ENCODE results near the gene DHCR7. TPM values are rescaled to one million over a fixed set of nuclear protein-coding genes. Genes with fewer than 3 reads are reported as not detected.

The DHCR7 gene
- total RNA-seq, 1 experiment from 2014 or later: 72.6 TPM

- POLR2A ChIA-PET: no interaction called here
- no peak for TF ChIP-seq CTCF (IDR thresholded peaks at IDR 0.05; ENCODE audit: unreplicated experiment)
- CTCF ChIA-PET: interaction anchor here (0.6 kb wide), 1 partner anchor 1094 kb away, joined by 3 read pairs; no protein-coding TSS in a partner anchor
- no peak overlapping the region for H3K4me3 Mint-ChIP-seq (ENCODE audit: unreplicated experiment)
- H3K9me3 Mint-ChIP-seq (ENCODE audit: unreplicated experiment): peaks cover 3% of the 10 kb centered on the region
- H3K4me1 Mint-ChIP-seq (ENCODE audit: insufficient read depth, unreplicated experiment): no peaks in the 10 kb centered on the region
- intact Hi-C loops (cut with micrococcal nuclease): no loop called here
- BruUV-seq (replicated peaks): no TSS peak
- H3K36me3 Mint-ChIP-seq (ENCODE audit: insufficient read depth, unreplicated experiment): no peaks in the 10 kb centered on the region
- no peak for DNase-seq (ENCODE audit: unreplicated experiment)
- no peak overlapping the region for H3K27ac Mint-ChIP-seq (ENCODE audit: low read depth, unreplicated experiment)
- H3K27me3 Mint-ChIP-seq (ENCODE audit: insufficient read depth, unreplicated experiment): peaks cover 58% of the 10 kb centered on the region
Measured at GRCh38 chr11:71387200-71387599, 61.0 kb downstream of the DHCR7 start.

DNA sequence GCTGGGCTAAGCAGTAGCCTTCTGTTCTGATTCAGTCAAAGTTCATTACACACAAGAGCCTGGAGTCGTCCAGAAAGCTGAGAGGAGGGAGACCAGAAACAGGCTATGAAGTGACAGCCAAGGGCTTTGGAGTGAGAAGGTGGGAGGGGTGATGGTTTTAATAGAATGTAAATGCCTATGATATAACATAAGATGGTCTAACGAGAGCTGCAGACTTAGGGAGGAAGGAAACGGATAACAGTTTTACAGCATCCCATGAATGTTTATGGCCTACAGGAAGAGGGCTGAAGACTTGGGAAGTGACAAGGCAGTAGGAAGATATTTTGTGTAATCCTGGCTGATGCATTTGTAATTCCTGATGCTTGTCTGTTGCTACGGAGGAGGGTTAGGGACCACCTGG is 62.0 kb downstream of the DHCR7 start:
- no peak overlapping the region for H3K27ac Mint-ChIP-seq (ENCODE audit: low read depth, unreplicated experiment)
- peaks cover 49% of the 10 kb centered on the region for H3K27me3 Mint-ChIP-seq (ENCODE audit: insufficient read depth, unreplicated experiment)
- CTCF ChIA-PET: interaction anchor here (0.6 kb wide), 1 partner anchor 509 kb away, joined by 3 read pairs; no protein-coding TSS in a partner anchor
- BruUV-seq (replicated peaks): no TSS peak
- peaks cover 12% of the 10 kb centered on the region for H3K9me3 Mint-ChIP-seq (ENCODE audit: unreplicated experiment)
- intact Hi-C loops (cut with micrococcal nuclease): no loop called here
- H3K4me3 Mint-ChIP-seq (ENCODE audit: unreplicated experiment): no peak overlapping the region
- no peaks in the 10 kb centered on the region for H3K36me3 Mint-ChIP-seq (ENCODE audit: insufficient read depth, unreplicated experiment)
- no peaks in the 10 kb centered on the region for H3K4me1 Mint-ChIP-seq (ENCODE audit: insufficient read depth, unreplicated experiment)
- POLR2A ChIA-PET: interaction anchor here (1.1 kb wide), 1 partner anchor 11 kb away, joined by 3 read pairs; no protein-coding TSS in a partner anchor
- no peak for DNase-seq (ENCODE audit: unreplicated experiment)
- TF ChIP-seq CTCF (IDR thresholded peaks at IDR 0.05; ENCODE audit: unreplicated experiment): no peak

GRCh38 chr11:71385091-71385490 is 63.1 kb downstream of the DHCR7 start:
- no peak for TF ChIP-seq CTCF (IDR thresholded peaks at IDR 0.05; ENCODE audit: unreplicated experiment)
- Mint-ChIP-seq H3K27me3 (ENCODE audit: insufficient read depth, unreplicated experiment) (peaks cover 38% of the 10 kb centered on the region), H3K36me3 (ENCODE audit: insufficient read depth, unreplicated experiment) (no peaks in the 10 kb centered on the region), H3K4me1 (ENCODE audit: insufficient read depth, unreplicated experiment) (no peaks in the 10 kb centered on the region), H3K9me3 (ENCODE audit: unreplicated experiment) (peaks cover 12% of the 10 kb centered on the region), H3K27ac (ENCODE audit: low read depth, unreplicated experiment) (no peak overlapping the region), H3K4me3 (ENCODE audit: unreplicated experiment) (no peak overlapping the region)
- BruUV-seq (replicated peaks): no TSS peak
- ChIA-PET CTCF (interaction anchor here (0.6 kb wide), 1 partner anchor 10 kb away, joined by 3 read pairs; no protein-coding TSS in a partner anchor), POLR2A (interaction anchor here (1.1 kb wide), 1 partner anchor 12 kb away, joined by 3 read pairs; no protein-coding TSS in a partner anchor)
- intact Hi-C loops (cut with micrococcal nuclease): no loop called here
- no peak for DNase-seq (ENCODE audit: unreplicated experiment)

GRCh38 chr11:71384561-71384960 is 63.6 kb downstream of the DHCR7 start:
- no peak for TF ChIP-seq CTCF (IDR thresholded peaks at IDR 0.05; ENCODE audit: unreplicated experiment)
- Mint-ChIP-seq H3K27ac (ENCODE audit: low read depth, unreplicated experiment) (no peak overlapping the region), H3K4me3 (ENCODE audit: unreplicated experiment) (no peak overlapping the region), H3K36me3 (ENCODE audit: insufficient read depth, unreplicated experiment) (no peaks in the 10 kb centered on the region), H3K9me3 (ENCODE audit: unreplicated experiment) (peaks cover 12% of the 10 kb centered on the region), H3K4me1 (ENCODE audit: insufficient read depth, unreplicated experiment) (no peaks in the 10 kb centered on the region), H3K27me3 (ENCODE audit: insufficient read depth, unreplicated experiment) (peaks cover 33% of the 10 kb centered on the region)
- BruUV-seq (replicated peaks): no TSS peak
- ChIA-PET CTCF (no interaction called here), POLR2A (no interaction called here)
- DNase-seq (ENCODE audit: unreplicated experiment): no peak
- intact Hi-C loops (cut with micrococcal nuclease): no loop called here

Small RNAs within 50 kb of the gene (microRNA-seq; reads per million reads assigned to microRNA genes)
- not detected for gene MIR6754

Other genes with a start within 250 kb of the DHCR7 start
- gene SHANK2, start 195.8 kb downstream of the DHCR7 start, total RNA-seq (2022): 0.52 and 0.86 TPM in 2 replicates
- gene NADSYN1, start 4.8 kb upstream of the DHCR7 start, total RNA-seq (2022): 73.6 and 76.2 TPM in 2 replicates
- gene KRTAP5-7, start 78.9 kb upstream of the DHCR7 start, total RNA-seq (2022): not detected in 2 replicates
- gene KRTAP5-8, start 89.6 kb upstream of the DHCR7 start, total RNA-seq (2022): not detected in 2 replicates
- gene KRTAP5-9, start 100.0 kb upstream of the DHCR7 start, total RNA-seq (2022): not detected in 2 replicates
- not detected in 2 replicates for gene KRTAP5-10, start 117.2 kb upstream of the DHCR7 start, total RNA-seq (2022)
- not detected in 2 replicates for gene KRTAP5-11, start 134.5 kb upstream of the DHCR7 start, total RNA-seq (2022)

All from MCF 10A (cell line).